Coronary artery (tissue), 2 donors: ENCODE measurements around the gene TMEM273.

ENCODE experiments used
- DNase-seq: peaks from one replicate; pipeline ENCODE4 v3.0.0-alpha.2; 2017; ENCODE audit warnings: low spot score
- H3K27ac ChIP-seq, 2 donors: fragments of 200-600 bp; sonication (generic); one replicate each; pipeline ENCODE4 v1.5.1; 2016 to 2019
- H3K4me3 ChIP-seq: fragments of 200-600 bp; sonication (generic); 2 replicates; pipeline ENCODE4 v1.5.1; 2016; ENCODE audit warnings: mild to moderate bottlenecking, moderate library complexity
- CTCF ChIP-seq: fragments of 200-600 bp; sonication (generic); IDR thresholded peaks from one replicate; pipeline ENCODE4 v1.5.1; 2019; ENCODE audit warnings: antibody characterized with exemption

The TMEM273 gene

DNA sequence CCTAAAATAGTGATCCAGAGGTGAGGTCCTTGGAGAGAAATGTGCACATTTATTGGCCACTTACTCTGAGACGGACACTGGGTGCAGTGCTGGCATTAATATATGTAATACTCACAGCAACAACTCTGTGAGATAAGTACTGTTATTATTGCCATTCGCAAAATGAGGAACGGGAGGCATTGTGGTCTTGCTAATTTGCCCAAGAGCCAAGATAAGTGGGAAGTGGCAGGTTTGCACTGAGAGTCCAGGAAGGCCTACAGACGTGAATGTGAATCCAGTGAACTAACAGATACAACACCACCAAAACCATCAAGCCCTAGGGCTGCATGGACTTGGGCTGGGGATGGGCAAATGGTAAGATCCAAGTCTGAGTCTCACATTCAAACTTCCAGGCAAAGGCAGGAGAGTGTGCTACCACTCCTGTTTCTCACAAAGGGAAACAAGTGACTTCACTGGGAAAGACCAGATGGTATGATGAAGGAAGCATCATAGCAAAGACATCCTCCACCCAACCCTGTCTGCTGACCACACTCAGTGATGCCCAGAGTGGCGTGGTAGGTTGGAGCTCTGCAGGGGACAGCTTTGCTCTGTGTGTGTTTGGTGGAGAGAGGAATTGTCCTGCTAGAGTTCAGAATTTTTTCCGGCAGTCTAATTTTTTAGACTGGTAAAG lies 19.2 kb downstream of the TMEM273 start:
- H3K27ac ChIP-seq = no peak overlapping the region
- DNase-seq = no peak

GRCh38 chr10:49168171-49168540 lies 20.0 kb downstream of the TMEM273 start:
- TF ChIP-seq CTCF = no peak
- no peak overlapping the region for H3K4me3 ChIP-seq
- no peak overlapping the region for H3K27ac ChIP-seq
- peak; percentile 36 for DNase-seq

More for the DNA sequence above, 19.2 kb downstream of the TMEM273 start:
- no peak overlapping the region for H3K4me3 ChIP-seq
- no peak for TF ChIP-seq CTCF

DNA sequence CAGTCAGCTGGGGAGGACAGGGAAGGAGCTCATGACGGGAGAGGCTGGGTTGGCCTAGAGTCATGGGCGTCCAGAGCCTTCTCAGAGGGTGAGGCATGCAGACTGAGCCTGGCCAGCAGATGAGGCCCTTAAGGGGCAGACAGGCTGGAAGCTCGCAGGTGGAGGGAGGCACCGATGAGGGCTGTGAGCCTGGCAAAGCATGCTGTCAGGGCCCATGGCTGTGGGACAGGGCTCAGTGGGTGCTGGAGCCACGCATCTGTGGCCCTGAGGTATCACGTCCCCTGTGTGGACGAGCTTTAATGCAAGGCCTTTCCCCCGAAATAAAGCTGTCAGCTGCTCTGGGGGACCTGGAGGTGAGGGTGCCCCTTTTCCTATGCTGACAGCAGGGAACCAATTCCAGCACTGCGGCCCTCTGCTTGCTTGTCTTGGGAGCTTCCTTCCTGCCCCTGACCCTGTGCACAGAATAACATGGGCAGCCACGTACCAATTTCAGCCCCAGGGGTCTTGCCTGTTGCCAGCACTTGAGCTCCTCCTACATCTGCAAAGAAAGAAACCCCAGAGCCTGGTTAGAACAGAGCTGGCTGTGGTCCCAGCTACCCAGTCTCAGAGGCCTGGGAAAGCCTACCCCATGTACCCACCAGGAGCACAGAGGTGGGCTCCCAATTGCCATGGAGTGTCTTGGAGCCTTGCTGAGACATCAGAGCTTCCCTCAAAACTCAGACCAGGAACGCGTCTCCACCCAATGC lies 20.6 kb downstream of the TMEM273 start:
- Histone ChIP-seq H3K4me3 (no peak overlapping the region), H3K27ac (no peak overlapping the region)
- TF ChIP-seq CTCF = no peak
- no peak for DNase-seq

DNA sequence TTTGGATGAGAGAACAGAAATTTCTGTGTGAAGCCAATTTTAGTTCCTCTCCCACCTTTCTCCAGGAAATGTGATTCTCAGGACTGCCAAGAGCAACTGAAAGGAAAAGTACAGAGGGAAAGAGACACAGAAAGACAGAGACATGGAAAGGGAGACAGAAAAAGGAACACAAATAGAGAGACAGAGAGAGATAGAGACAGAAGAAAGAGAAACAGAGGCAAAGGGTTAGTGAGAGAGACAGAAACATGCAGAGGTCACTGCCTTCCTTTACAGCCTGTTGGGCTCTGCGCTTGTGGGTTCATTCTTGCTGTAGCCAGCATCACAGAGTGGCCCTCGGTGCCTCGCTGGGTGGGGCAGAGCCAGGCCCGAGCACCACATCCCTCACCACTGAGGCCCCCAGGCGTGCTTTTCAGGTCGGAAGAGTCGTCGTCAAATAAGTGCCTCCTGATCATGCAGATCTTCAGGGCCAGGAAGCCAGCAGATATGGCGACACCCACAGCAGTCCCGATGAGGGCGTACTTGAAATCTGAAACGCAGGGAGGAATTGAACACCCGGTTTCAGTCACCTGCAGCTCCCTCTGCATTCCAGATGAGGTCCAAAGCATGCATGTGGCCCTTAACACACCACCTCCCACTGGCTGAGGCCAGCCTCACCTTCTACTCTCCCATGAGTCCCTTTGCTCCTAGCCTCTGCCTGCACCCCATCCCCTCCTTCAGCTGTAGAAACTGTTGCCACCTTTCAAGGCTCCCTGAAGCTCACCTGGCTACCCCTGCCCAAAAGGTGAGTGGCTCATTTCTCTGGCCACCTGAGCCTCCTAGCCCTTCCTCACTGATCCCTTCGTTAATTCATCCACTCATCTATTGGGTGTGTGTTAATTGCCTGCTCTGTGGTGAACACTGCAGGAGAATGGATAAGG lies 21.4 kb downstream of the TMEM273 start:
- Histone ChIP-seq H3K27ac (no peak overlapping the region), H3K4me3 (no peak overlapping the region)
- DNase-seq = no peak
- no peak for TF ChIP-seq CTCF

DNA sequence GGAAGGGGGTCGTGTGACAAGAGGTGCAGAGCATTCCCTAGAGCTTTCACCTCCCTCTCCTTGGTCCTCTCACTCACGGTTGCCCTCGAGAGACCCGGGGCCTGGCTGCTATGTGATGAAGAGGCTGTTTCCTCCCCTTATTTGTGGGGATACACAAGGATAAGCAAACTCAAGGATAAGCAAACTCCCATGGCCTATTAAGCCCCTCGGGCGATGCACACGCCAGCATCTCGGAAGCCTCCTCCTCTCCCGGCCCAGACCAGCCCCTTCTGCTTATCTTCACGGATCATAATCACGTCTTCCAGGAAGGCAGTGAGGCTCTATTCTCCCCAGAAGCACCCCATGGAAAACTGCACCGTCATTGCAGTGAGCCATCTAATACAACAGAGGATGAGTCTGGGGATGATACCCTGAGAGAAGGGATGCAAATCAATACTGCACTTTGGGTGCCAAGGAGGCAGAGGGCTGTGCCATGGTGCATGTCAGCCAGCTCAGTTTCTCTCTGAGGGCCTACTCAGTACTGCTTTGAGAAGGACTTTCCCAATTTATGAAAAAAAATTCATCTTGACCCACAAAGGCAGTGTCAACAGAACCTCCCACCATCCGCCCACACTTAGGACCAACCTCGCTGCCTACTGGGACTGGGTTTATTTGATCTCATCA lies 22.2 kb downstream of the TMEM273 start:
- Histone ChIP-seq H3K27ac (no peak overlapping the region), H3K4me3 (no peak overlapping the region)
- TF ChIP-seq CTCF = no peak
- no peak for DNase-seq

GRCh38 chr10:49165259-49165658 lies 22.9 kb downstream of the TMEM273 start:
- TF ChIP-seq CTCF = no peak
- Histone ChIP-seq H3K4me3 (no peak overlapping the region), H3K27ac (no peak overlapping the region)
- DNase-seq = no peak
